A549 (cell line): ENCODE results near the gene HOXD12. TPM values are rescaled to one million over a fixed set of nuclear protein-coding genes. Genes with fewer than 3 reads are reported as not detected.
A peak's percentile ranks its signal among the peaks of the same experiment; 100 is the strongest.

ENCODE experiments used
- ATAC-seq, 2 experiments: fragments of 200-7000 bp in 1 of 2; fragments of >200 bp in 1 of 2; cut with Nextera tagmentation in 1 of 2; cut with Tn5 transposase in 1 of 2; 3 replicates each; pipeline versions ENCODE4 v1.8.0 to v1.9.1; 2018 to 2020; ENCODE audit warnings: mild to moderate bottlenecking in 1 of 2, moderate library complexity in 1 of 2
- CTCF ChIA-PET: fragments of 300-600 bp; sonication (Branson Sonifier 250); formaldehyde crosslinking; extraction: SDS; loops from one replicate; lab custom pipeline; 2021; ENCODE audit warnings: antibody characterized with exemption, inconsistent platforms; lab: Yijun Ruan, JAX
- POLR2A ChIA-PET: fragments of 350-600 bp; formaldehyde crosslinking; extraction: SDS; loops from one replicate; lab custom pipeline; 2021; ENCODE audit warnings: antibody characterized with exemption, inconsistent platforms; lab: Yijun Ruan, JAX
- DNase-seq, 2 experiments: peaks; one replicate each; pipeline versions ENCODE4 v3.0.0 to v3.0.0-alpha.2; 2011 to 2016; ENCODE audit warnings: low read depth in 1 of 2, low spot score in 1 of 2
- FAIRE-seq: peaks from 2 replicates; lab custom pipeline; 2011; peaks lifted over from hg19 to GRCh38; lab: Jason Lieb, UNC
- H3K27ac ChIP-seq, 2 experiments: fragments of >200 bp; sonication (Bioruptor Twin); formaldehyde crosslinking; 3 replicates each; pipeline ENCODE4 v1.5.1; 2016 to 2017
- H3K4me1 ChIP-seq: fragments of >200 bp; sonication (Bioruptor Twin); formaldehyde crosslinking; 3 replicates; pipeline ENCODE4 v1.6.1; 2016
- H3K4me2 ChIP-seq: fragments of >200 bp; sonication (Bioruptor Twin); formaldehyde crosslinking; 3 replicates; pipeline ENCODE4 v1.6.1; 2016
- H3K4me3 ChIP-seq: fragments of >200 bp; sonication (Bioruptor Twin); formaldehyde crosslinking; 3 replicates; pipeline ENCODE4 v1.5.1; 2016
- H3K9me3 ChIP-seq: fragments of >200 bp; sonication (Bioruptor Twin); formaldehyde crosslinking; 3 replicates; pipeline ENCODE4 v1.6.1; 2016
- BHLHE40 ChIP-seq: IDR thresholded peaks from 2 replicates; pipeline ENCODE4 v1.6.1; 2012; ENCODE audit warnings: low read depth, low read length, inconsistent platforms
- CBX2 ChIP-seq: fragments of 200-600 bp; sonication (generic); IDR thresholded peaks from 2 replicates; pipeline ENCODE4 v1.6.1; 2016; ENCODE audit warnings: low read depth, mild to moderate bottlenecking, borderline replicate concordance
- CBX8 ChIP-seq: fragments of 200-600 bp; sonication (generic); IDR thresholded peaks from 2 replicates; pipeline ENCODE4 v1.6.1; 2016
- CEBPB ChIP-seq, 2 experiments: fragments of >200 bp in 1 of 2; sonication (Bioruptor Twin) in 1 of 2; formaldehyde crosslinking in 1 of 2; IDR thresholded peaks; 2 replicates each; pipeline ENCODE4 v1.6.1; 2012 to 2016
- CHD4 ChIP-seq: fragments of 200-600 bp; sonication (generic); IDR thresholded peaks from 2 replicates; pipeline ENCODE4 v1.6.1; 2016; ENCODE audit warnings: antibody characterized with exemption, mild to moderate bottlenecking, borderline replicate concordance
- CTCF ChIP-seq: fragments of >200 bp; sonication (Bioruptor Twin); formaldehyde crosslinking; IDR thresholded peaks from 3 replicates; pipeline ENCODE4 v1.5.1; 2016
- ELK1 ChIP-seq: fragments of 150-350 bp; IDR thresholded peaks from 2 replicates; pipeline ENCODE4 v1.6.1; 2014; ENCODE audit warnings: low read depth, mild to moderate bottlenecking, low read length
- ESRRA ChIP-seq: fragments of 150-350 bp; IDR thresholded peaks from 2 replicates; pipeline ENCODE4 v1.6.1; 2014; ENCODE audit warnings: mild to moderate bottlenecking, low read length, borderline replicate concordance
- FOSL2 ChIP-seq, 2 experiments: fragments of 450-650 bp in 1 of 2; fragments of >200 bp in 1 of 2; sonication (Bioruptor Twin) in 1 of 2; formaldehyde crosslinking; IDR thresholded peaks; 2 replicates each; pipeline versions ENCODE4 v1.5.0 to v1.6.1; 2016 to 2020; ENCODE audit warnings: mild to moderate bottlenecking in 1 of 2, moderate library complexity in 1 of 2
- FOXS1 ChIP-seq: fragments of 250-450 bp; sonication (Bioruptor Pico); IDR thresholded peaks from 2 replicates; pipeline ENCODE4 v1.5.0; 2020; ENCODE audit warnings: mild to moderate bottlenecking, moderate library complexity
- HOXB13 ChIP-seq: fragments of 250-450 bp; sonication (Bioruptor Pico); IDR thresholded peaks from 2 replicates; pipeline ENCODE4 v1.5.0; 2020; ENCODE audit warnings: low read depth, mild to moderate bottlenecking, moderate library complexity
- HOXB5 ChIP-seq: fragments of 250-450 bp; sonication (Bioruptor Pico); IDR thresholded peaks from 2 replicates; pipeline ENCODE4 v1.5.0; 2020; ENCODE audit warnings: mild to moderate bottlenecking, moderate library complexity
- JUNB ChIP-seq: fragments of >200 bp; sonication (Bioruptor Twin); formaldehyde crosslinking; IDR thresholded peaks from 2 replicates; pipeline ENCODE4 v1.6.1; 2016
- KDM5A ChIP-seq: fragments of 200-600 bp; sonication (generic); IDR thresholded peaks from 2 replicates; pipeline ENCODE4 v1.6.1; 2016; ENCODE audit warnings: antibody characterized with exemption, mild to moderate bottlenecking
- MAFK ChIP-seq: fragments of 450-650 bp; IDR thresholded peaks from 2 replicates; pipeline ENCODE4 v1.6.1; 2014; ENCODE audit not compliant: partially characterized antibody
- MAZ ChIP-seq: fragments of 150-350 bp; IDR thresholded peaks from 2 replicates; pipeline ENCODE4 v1.6.1; 2014; ENCODE audit warnings: antibody characterized with exemption, low read depth, low read length, borderline replicate concordance
- RAD21 ChIP-seq, 2 experiments: fragments of >200 bp in 1 of 2; sonication (Bioruptor Twin) in 1 of 2; formaldehyde crosslinking in 1 of 2; IDR thresholded peaks in 1 of 2; conservative IDR thresholded peaks in 1 of 2; 2 replicates in 1 of 2; 3 replicates in 1 of 2; pipeline ENCODE4 v1.6.1; 2012 to 2018; ENCODE audit warnings: inconsistent platforms in 1 of 2
- RARB ChIP-seq: fragments of 250-450 bp; sonication (Bioruptor Pico); IDR thresholded peaks from 2 replicates; pipeline ENCODE4 v1.8.0; 2021; ENCODE audit warnings: mild to moderate bottlenecking, moderate library complexity
- REST ChIP-seq: fragments of 200-600 bp; sonication (generic); IDR thresholded peaks from 2 replicates; pipeline ENCODE4 v1.6.1; 2016; ENCODE audit warnings: antibody characterized with exemption, mild to moderate bottlenecking, moderate library complexity
- RNF2 ChIP-seq: fragments of 200-600 bp; sonication (generic); IDR thresholded peaks from 2 replicates; pipeline ENCODE4 v1.6.1; 2016; ENCODE audit warnings: low read depth, mild to moderate bottlenecking, antibody characterized with exemption, moderate library complexity, borderline replicate concordance
- SMC3 ChIP-seq: fragments of >200 bp; sonication (Bioruptor Twin); formaldehyde crosslinking; IDR thresholded peaks from 3 replicates; pipeline ENCODE4 v1.6.1; 2018; ENCODE audit warnings: inconsistent platforms
- SREBF2 ChIP-seq: fragments of 450-650 bp; IDR thresholded peaks from 2 replicates; pipeline ENCODE4 v1.6.1; 2014; ENCODE audit warnings: mild to moderate bottlenecking, moderate library complexity
- TFCP2L1 ChIP-seq: fragments of 250-450 bp; sonication (Bioruptor Pico); IDR thresholded peaks from 2 replicates; pipeline ENCODE4 v1.5.0; 2021; ENCODE audit warnings: mild to moderate bottlenecking
- WGBS: methylation state at CpG from one replicate; pipeline ENCODE4 v1.1.6; 2017; ENCODE audit errors: missing lambda C conversion rate; 5-methylcytosine and 5-hydroxymethylcytosine counted together
- polyA plus RNA-seq, 4 experiments: library from polyadenylated mRNA; depleted of rRNA in 3 of 4; stranded (reverse); fragments of >200 nt; fragmentation: RNase III in 1 of 4; extraction: RNeasy Plus Mini Kit Qiagen cat#74134 plus additional on column Dnase treatment in 1 of 4; gene quantifications; 2 replicates in 3 of 4; 3 replicates in 1 of 4; pipeline ENCODE4 v1.2.3, GENCODE V29; 2011 to 2017

Gene HOXD12
- polyA plus RNA-seq, 2 of the 4 experiments (the other 2 are of a cell fraction): not detected

GRCh38 chr2:176125772-176126054 is 26.1 kb downstream of the HOXD12 start:
- no peak overlapping the region for H3K4me2 ChIP-seq
- ChIA-PET CTCF (interaction anchor here (0.6 to 9.5 kb wide), 14 partner anchors 9 to 1030 kb away, joined by 3 to 139 read pairs (median 16); partner anchors contain the start of gene HOXD10), POLR2A (no interaction called here)
- 80% methylated on average over 6 of the region's 6 CpGs for WGBS
- H3K4me3 ChIP-seq: no peak overlapping the region
- DNase-seq: no peak
- TF ChIP-seq MAFK: no peak
- no peak for TF ChIP-seq HOXB5 (CRISPR knock-in tag)
- TF ChIP-seq FOXS1 (CRISPR knock-in tag): no peak
- no peak for TF ChIP-seq CEBPB (IDR thresholded peaks at IDR 0.05)
- no peak for TF ChIP-seq CBX2
- no peak for TF ChIP-seq RNF2
- no peak for TF ChIP-seq SREBF2
- no peak for TF ChIP-seq ESRRA
- no peak for TF ChIP-seq KDM5A
- no peak for TF ChIP-seq CHD4
- no peak for TF ChIP-seq BHLHE40
- no peak for TF ChIP-seq HOXB13 (CRISPR knock-in tag)
- TF ChIP-seq FOSL2 (IDR thresholded peaks at IDR 0.05): no peak
- no peak for TF ChIP-seq FOSL2 (CRISPR knock-in tag; IDR thresholded peaks at IDR 0.05)
- no peak for TF ChIP-seq ELK1
- no peak for TF ChIP-seq MAZ
- TF ChIP-seq CBX8: no peak
- no peak for TF ChIP-seq TFCP2L1
- TF ChIP-seq REST: no peak
- H3K9me3 ChIP-seq: no peaks in the 10 kb centered on the region
- H3K27ac ChIP-seq: no peak overlapping the region
- no peak for ATAC-seq
- FAIRE-seq: no peak
- H3K4me1 ChIP-seq: no peaks in the 10 kb centered on the region

GRCh38 chr2:176126929-176127773 is 27.6 kb downstream of the HOXD12 start:
- peak in 1 of 2 experiments; percentile 52 for DNase-seq
- ATAC-seq: 0 out of 6 replicates have a peak, but pooled peaks of 1 of the 2 experiments have one; percentile 10

More at GRCh38 chr2:176126929-176127773, 27.6 kb downstream of the HOXD12 start:
- Histone ChIP-seq H3K27ac (no peak overlapping the region), H3K4me1 (0 out of 3 replicates have a peak, but pooled peaks cover 3% of the 10 kb centered on the region), H3K4me3 (no peak overlapping the region), H3K9me3 (no peaks in the 10 kb centered on the region), H3K4me2 (peak overlapping the region; percentile 72)
- POLR2A ChIA-PET: interaction anchor here (1.0 kb wide), 2 partner anchors 14 to 525 kb away, joined by 3 to 4 read pairs; no protein-coding TSS in a partner anchor
- CTCF ChIA-PET: interaction anchor here (0.7 to 9.5 kb wide), 51 partner anchors 9 to 1206 kb away, joined by 3 to 139 read pairs (median 5); partner anchors contain the start of genes HOXD10 and HOXD11
- 16% methylated on average over 13 of the region's 13 CpGs for WGBS
- TF ChIP-seq RARB (CRISPR knock-in tag) (no peak), SMC3 (peak; percentile 81), RAD21 (conservative IDR thresholded peaks at IDR 0.05 in 1 of 2, IDR thresholded peaks at IDR 0.05 in 1 of 2) (peak; percentile 87 to 91), ELK1 (no peak), JUNB (no peak), CTCF (peak; percentile 96), RNF2 (no peak), CBX8 (no peak)
- no peak for FAIRE-seq
